ENCODE data around the gene ZDHHC17. TPM values are rescaled to one million over a fixed set of nuclear protein-coding genes. Genes with fewer than 3 reads are reported as not detected.

ZDHHC17 gene
- total RNA-seq, 1 experiment from 2014 or later: 31.4 TPM

DNA sequence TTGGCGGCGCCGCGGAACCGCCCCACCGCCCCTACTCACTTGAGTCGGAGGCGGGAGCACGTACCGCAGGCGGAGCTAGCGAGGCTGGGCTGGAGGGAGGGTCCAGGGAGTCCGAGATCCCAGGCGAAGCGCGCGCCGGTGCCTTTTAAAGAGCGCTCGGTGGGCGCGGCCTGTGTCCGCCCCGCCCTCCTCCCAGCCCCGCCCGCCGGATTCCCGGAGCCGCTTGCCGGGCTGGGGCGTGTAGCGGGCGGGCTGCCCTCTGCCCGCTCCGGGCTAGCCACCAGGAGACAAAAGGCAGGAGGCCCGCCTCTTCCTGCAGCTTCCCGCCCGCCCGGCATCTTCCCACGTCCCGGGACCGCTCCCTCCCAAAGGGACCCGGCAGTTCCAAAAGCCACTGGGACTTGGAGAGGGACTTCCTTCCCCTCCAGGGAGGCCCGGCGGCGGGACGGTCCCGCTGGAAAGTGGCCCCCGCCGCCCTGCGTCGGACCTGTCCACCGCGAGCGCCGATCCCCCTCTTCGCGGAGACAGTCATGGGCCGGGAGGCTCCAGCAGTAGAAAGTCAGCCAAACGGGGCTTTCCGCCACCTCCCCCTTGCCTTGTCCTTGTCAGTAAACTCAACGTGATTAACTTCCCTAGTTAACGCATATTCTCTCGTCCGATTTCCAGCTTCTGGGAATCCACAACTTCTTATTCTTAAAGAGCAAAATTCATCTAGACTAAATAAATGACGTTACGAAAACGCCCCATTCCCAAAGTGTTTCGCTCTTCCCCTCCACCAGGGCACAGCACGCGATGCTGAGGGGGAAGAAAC, 115.2 kb downstream of the ZDHHC17 start, which contains the start of gene CSRP2:
CSRP2 (minus strand) TSS at position 121 of the 811 bp plus-strand sequence. CDS start 12,759 bp downstream, outside the sequence.
- Mint-ChIP-seq H3K4me1 (ENCODE audit: low read depth, unreplicated experiment) (peaks cover 16% of the 10 kb centered on the region), H3K9me3 (ENCODE audit: low read depth, unreplicated experiment) (no peaks in the 10 kb centered on the region), H3K27me3 (ENCODE audit: unreplicated experiment) (no peaks in the 10 kb centered on the region), H3K27ac (ENCODE audit: unreplicated experiment) (peak within 1 kb of the TSS; percentile 77), H3K36me3 (ENCODE audit: insufficient read depth, unreplicated experiment) (peaks cover 20% of the 10 kb centered on the region), H3K4me3 (ENCODE audit: low read depth, unreplicated experiment) (peak within 1 kb of the TSS; percentile 77)
- TF ChIP-seq, protein P1, sequence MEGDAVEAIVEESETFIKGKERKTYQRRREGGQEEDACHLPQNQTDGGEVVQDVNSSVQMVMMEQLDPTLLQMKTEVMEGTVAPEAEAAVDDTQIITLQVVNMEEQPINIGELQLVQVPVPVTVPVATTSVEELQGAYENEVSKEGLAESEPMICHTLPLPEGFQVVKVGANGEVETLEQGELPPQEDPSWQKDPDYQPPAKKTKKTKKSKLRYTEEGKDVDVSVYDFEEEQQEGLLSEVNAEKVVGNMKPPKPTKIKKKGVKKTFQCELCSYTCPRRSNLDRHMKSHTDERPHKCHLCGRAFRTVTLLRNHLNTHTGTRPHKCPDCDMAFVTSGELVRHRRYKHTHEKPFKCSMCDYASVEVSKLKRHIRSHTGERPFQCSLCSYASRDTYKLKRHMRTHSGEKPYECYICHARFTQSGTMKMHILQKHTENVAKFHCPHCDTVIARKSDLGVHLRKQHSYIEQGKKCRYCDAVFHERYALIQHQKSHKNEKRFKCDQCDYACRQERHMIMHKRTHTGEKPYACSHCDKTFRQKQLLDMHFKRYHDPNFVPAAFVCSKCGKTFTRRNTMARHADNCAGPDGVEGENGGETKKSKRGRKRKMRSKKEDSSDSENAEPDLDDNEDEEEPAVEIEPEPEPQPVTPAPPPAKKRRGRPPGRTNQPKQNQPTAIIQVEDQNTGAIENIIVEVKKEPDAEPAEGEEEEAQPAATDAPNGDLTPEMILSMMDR (IDR thresholded peaks at IDR 0.05; ENCODE audit: unreplicated experiment): no peak
- peak; percentile 92 for DNase-seq
- CTCF ChIA-PET: no interaction called here
- intact Hi-C loops (cut with micrococcal nuclease; ENCODE audit: unreplicated experiment): loop anchor here (5.0 kb wide), 1 partner anchor 133 kb away; no protein-coding TSS in a partner anchor
- no TSS peak for BruUV-seq (replicated peaks)

DNA sequence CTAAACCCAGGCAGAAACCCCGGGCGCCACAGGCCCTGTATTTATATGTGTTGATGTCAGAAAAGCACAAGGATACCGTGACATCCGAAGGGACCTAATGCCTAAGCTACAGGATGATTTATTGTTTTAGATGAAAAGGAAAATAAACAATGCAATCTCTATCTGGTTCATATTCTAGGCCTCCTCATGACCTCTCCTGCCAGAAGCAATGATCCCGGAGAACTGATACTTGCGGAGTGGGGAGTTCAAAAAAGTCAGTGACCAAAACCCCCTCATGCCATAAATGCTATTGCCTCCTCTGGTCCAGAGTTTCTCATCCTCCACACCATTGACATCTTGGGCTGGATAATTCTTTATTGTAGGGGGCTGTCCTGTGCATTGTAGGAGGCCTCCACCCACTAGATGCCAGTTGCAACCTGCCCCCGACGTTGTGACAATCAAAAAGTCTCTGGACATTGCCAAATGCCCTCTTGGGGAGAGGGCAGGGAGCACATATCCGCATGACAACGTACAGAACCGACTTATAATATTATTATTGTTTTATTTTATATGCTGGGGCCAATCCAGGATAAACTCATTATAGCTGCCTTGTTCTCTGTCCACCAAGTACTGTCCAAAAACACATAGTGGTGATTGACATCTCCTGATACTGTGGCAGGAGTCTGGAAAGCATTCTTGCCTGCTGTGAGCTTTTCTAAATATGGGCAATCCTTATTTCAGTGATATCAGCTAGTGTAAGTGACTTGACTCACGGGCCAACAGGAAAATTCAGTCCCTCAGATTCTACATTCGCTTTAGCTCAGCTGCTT, 116.0 kb downstream of the ZDHHC17 start:
- Mint-ChIP-seq H3K4me3 (ENCODE audit: low read depth, unreplicated experiment) (peak overlapping the region; percentile 77), H3K27ac (ENCODE audit: unreplicated experiment) (peak overlapping the region; percentile 77), H3K9me3 (ENCODE audit: low read depth, unreplicated experiment) (no peaks in the 10 kb centered on the region), H3K36me3 (ENCODE audit: insufficient read depth, unreplicated experiment) (peaks cover 20% of the 10 kb centered on the region), H3K4me1 (ENCODE audit: low read depth, unreplicated experiment) (peaks cover 16% of the 10 kb centered on the region), H3K27me3 (ENCODE audit: unreplicated experiment) (no peaks in the 10 kb centered on the region)
- TF ChIP-seq, protein P1 (IDR thresholded peaks at IDR 0.05; ENCODE audit: unreplicated experiment): no peak
- CTCF ChIA-PET: no interaction called here
- intact Hi-C loops (cut with micrococcal nuclease; ENCODE audit: unreplicated experiment): loop anchor here (5.0 kb wide), 1 partner anchor 132 kb away; no protein-coding TSS in a partner anchor
- no TSS peak for BruUV-seq (replicated peaks)
- no peak for DNase-seq

GRCh38 chr12:76880519-76881023, 116.7 kb downstream of the ZDHHC17 start:
- DNase-seq: no peak
- Mint-ChIP-seq H3K9me3 (ENCODE audit: low read depth, unreplicated experiment) (no peaks in the 10 kb centered on the region), H3K27me3 (ENCODE audit: unreplicated experiment) (no peaks in the 10 kb centered on the region), H3K27ac (ENCODE audit: unreplicated experiment) (no peak overlapping the region), H3K36me3 (ENCODE audit: insufficient read depth, unreplicated experiment) (peaks cover 20% of the 10 kb centered on the region), H3K4me1 (ENCODE audit: low read depth, unreplicated experiment) (peaks cover 16% of the 10 kb centered on the region), H3K4me3 (ENCODE audit: low read depth, unreplicated experiment) (no peak overlapping the region)
- CTCF ChIA-PET: no interaction called here
- TF ChIP-seq, protein P1 (IDR thresholded peaks at IDR 0.05; ENCODE audit: unreplicated experiment): no peak
- no TSS peak for BruUV-seq (replicated peaks)
- intact Hi-C loops (cut with micrococcal nuclease; ENCODE audit: unreplicated experiment): no loop called here

- TF ChIP-seq, protein P1 (IDR thresholded peaks at IDR 0.05; ENCODE audit: unreplicated experiment): no peak
- H3K4me3 Mint-ChIP-seq (ENCODE audit: low read depth, unreplicated experiment): no peak overlapping the region
- no peak overlapping the region for H3K27ac Mint-ChIP-seq (ENCODE audit: unreplicated experiment)
- intact Hi-C loops (cut with micrococcal nuclease; ENCODE audit: unreplicated experiment): no loop called here
- H3K4me1 Mint-ChIP-seq (ENCODE audit: low read depth, unreplicated experiment): peaks cover 16% of the 10 kb centered on the region
- H3K27me3 Mint-ChIP-seq (ENCODE audit: unreplicated experiment): no peaks in the 10 kb centered on the region
- no peaks in the 10 kb centered on the region for H3K9me3 Mint-ChIP-seq (ENCODE audit: low read depth, unreplicated experiment)
- H3K36me3 Mint-ChIP-seq (ENCODE audit: insufficient read depth, unreplicated experiment): peaks cover 20% of the 10 kb centered on the region
- CTCF ChIA-PET: no interaction called here
- no TSS peak for BruUV-seq (replicated peaks)
- DNase-seq: no peak
Measured at GRCh38 chr12:76881142-76881541, 117.2 kb downstream of the ZDHHC17 start.

All from Calu3 (cell line).